Myometrial cell (primary cell): ENCODE measurements around the gene RNF217. TPM values are rescaled to one million over a fixed set of nuclear protein-coding genes. Genes with fewer than 3 reads are reported as not detected.

ENCODE experiments used
- total RNA-seq: library from RNA; depleted of rRNA; stranded (reverse); fragments of >200 nt; gene quantifications from 2 replicates; pipeline ENCODE4 v1.2.3, GENCODE V29; 2015

The RNF217 gene
- 2.6 and 9.0 TPM in 2 replicates for total RNA-seq

GRCh38 chr6:124961777-124962638, at the start of gene RNF217:
Gene RNF217, plus strand, starts transcription at chr6:124962437. Its CDS starts 108 bp downstream, at chr6:124962545.

Other genes starting within 250 kb of the RNF217 start
- gene TPD52L1, start 191.3 kb downstream of the RNF217 start, total RNA-seq: 0.29 and 0.71 TPM in 2 replicates